Uterus (tissue), 2 donors: ENCODE data around the gene C1QBP.

ENCODE experiments used
- POLR2A ChIP-seq, 2 donors: fragments of 450-650 bp; IDR thresholded peaks; one replicate each; pipeline ENCODE4 v1.6.1; 2016; ENCODE audit warnings: antibody characterized with exemption in 2 of 2, mild to moderate bottlenecking in 1 of 2, moderate library complexity in 1 of 2
- TF ChIP-seq, protein P1 (sequence below), 4 experiments: fragments of 200-600 bp in 2 of 4; fragments of 450-650 bp in 2 of 4; sonication (generic) in 2 of 4; IDR thresholded peaks; one replicate each; pipeline ENCODE4 v1.5.1; 2016 to 2019; ENCODE audit warnings: antibody characterized with exemption in 4 of 4, mild to moderate bottlenecking in 2 of 4, moderate library complexity in 1 of 4

DNA sequence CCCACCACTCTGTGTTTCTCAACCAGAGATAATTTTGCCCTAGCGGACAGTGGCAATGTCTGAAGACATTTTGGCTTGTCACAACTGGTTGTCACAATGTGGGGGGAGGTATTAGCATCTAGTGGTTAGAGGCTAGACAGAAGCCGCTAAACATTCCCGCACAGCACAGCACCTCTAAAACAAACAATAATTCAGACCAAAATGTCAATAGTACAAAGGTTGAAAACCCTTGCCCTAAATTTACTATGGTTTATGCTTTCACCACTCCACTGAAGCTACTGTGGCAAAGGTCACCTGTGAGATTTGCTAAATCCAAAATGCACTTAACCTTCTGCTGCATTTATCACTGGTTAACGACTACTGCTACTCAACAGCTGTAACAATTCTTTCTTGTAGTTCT, 33.6 kb downstream of the C1QBP start:
- TF ChIP-seq, protein P1, sequence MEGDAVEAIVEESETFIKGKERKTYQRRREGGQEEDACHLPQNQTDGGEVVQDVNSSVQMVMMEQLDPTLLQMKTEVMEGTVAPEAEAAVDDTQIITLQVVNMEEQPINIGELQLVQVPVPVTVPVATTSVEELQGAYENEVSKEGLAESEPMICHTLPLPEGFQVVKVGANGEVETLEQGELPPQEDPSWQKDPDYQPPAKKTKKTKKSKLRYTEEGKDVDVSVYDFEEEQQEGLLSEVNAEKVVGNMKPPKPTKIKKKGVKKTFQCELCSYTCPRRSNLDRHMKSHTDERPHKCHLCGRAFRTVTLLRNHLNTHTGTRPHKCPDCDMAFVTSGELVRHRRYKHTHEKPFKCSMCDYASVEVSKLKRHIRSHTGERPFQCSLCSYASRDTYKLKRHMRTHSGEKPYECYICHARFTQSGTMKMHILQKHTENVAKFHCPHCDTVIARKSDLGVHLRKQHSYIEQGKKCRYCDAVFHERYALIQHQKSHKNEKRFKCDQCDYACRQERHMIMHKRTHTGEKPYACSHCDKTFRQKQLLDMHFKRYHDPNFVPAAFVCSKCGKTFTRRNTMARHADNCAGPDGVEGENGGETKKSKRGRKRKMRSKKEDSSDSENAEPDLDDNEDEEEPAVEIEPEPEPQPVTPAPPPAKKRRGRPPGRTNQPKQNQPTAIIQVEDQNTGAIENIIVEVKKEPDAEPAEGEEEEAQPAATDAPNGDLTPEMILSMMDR (IDR thresholded peaks at IDR 0.05): no peak
- TF ChIP-seq POLR2A (IDR thresholded peaks at IDR 0.05): no peak
